Eye (tissue), 1 donor: ENCODE measurements around the gene USP17L20.
"Not testable (repeated sequence)": the region's sequence is repeated elsewhere in the genome, so short reads cannot be mapped to it uniquely, and the experiment has no call there.

Source experiments
- DNase-seq: peaks from one replicate; pipeline ENCODE4 v3.0.0-alpha.2; 2015

USP17L20 gene

GRCh38 chr4:9257824-9258223, at the start of gene USP17L20:
Gene USP17L20, plus strand, starts transcription at chr4:9258124. Its CDS starts 0 bp downstream, at chr4:9258124.
- not testable (repeated sequence) for DNase-seq

- DNase-seq, result not testable (repeated sequence)
These were observed 47.6 kb upstream of the USP17L20 start, which contains the start of gene USP17L10 for GRCh38 chr4:9210357-9210756. Gene USP17L10, plus strand, starts transcription at chr4:9210657. Its CDS starts 0 bp downstream, at chr4:9210657.

GRCh38 chr4:9214701-9215100, 43.2 kb upstream of the USP17L20 start:
- not testable (repeated sequence) for DNase-seq

GRCh38 chr4:9215105-9215504, 42.8 kb upstream of the USP17L20 start, which contains the start of gene USP17L11:
Gene USP17L11, plus strand, starts transcription at chr4:9215405. Its CDS starts 0 bp downstream, at chr4:9215405.
- not testable (repeated sequence) for DNase-seq

GRCh38 chr4:9219852-9220251, 38.1 kb upstream of the USP17L20 start, which contains the start of gene USP17L12:
Gene USP17L12, plus strand, starts transcription at chr4:9220152. Its CDS starts 0 bp downstream, at chr4:9220152.
- DNase-seq, result not testable (repeated sequence)

- not testable (repeated sequence) for DNase-seq
These were observed 33.3 kb upstream of the USP17L20 start, which contains the start of gene USP17L13 for GRCh38 chr4:9224596-9224995. Gene USP17L13, plus strand, starts transcription at chr4:9224896. Its CDS starts 0 bp downstream, at chr4:9224896.

- DNase-seq, result not testable (repeated sequence)
These were observed 27.7 kb upstream of the USP17L20 start for GRCh38 chr4:9230249-9230648.

GRCh38 chr4:9234085-9234484, 23.8 kb upstream of the USP17L20 start, which contains the start of gene USP17L15:
Gene USP17L15, plus strand, starts transcription at chr4:9234385. Its CDS starts 0 bp downstream, at chr4:9234385.
- DNase-seq, result not testable (repeated sequence)

- DNase-seq, result not testable (repeated sequence)
These were observed 19.5 kb upstream of the USP17L20 start for GRCh38 chr4:9238461-9238860.

- not testable (repeated sequence) for DNase-seq
These were observed 14.3 kb upstream of the USP17L20 start, which contains the start of gene USP17L17 for GRCh38 chr4:9243579-9243978. Gene USP17L17, plus strand, starts transcription at chr4:9243879. Its CDS starts 0 bp downstream, at chr4:9243879.

- not testable (repeated sequence) for DNase-seq
These were observed 9.8 kb upstream of the USP17L20 start, which contains the start of gene USP17L18 for GRCh38 chr4:9247953-9248680. Gene USP17L18, plus strand, starts transcription at chr4:9248630. Its CDS starts 0 bp downstream, at chr4:9248630.

- DNase-seq, result not testable (repeated sequence)
These were observed 4.8 kb upstream of the USP17L20 start, which contains the start of gene USP17L19 for GRCh38 chr4:9253078-9253477. Gene USP17L19, plus strand, starts transcription at chr4:9253378. Its CDS starts 0 bp downstream, at chr4:9253378.

GRCh38 chr4:9262572-9262971, 4.6 kb downstream of the USP17L20 start, which contains the start of gene USP17L21:
Gene USP17L21, plus strand, starts transcription at chr4:9262872. Its CDS starts 0 bp downstream, at chr4:9262872.
- DNase-seq, result not testable (repeated sequence)

- DNase-seq, result not testable (repeated sequence)
These were observed 9.4 kb downstream of the USP17L20 start, which contains the start of gene USP17L22 for GRCh38 chr4:9267319-9267718. Gene USP17L22, plus strand, starts transcription at chr4:9267619. Its CDS starts 0 bp downstream, at chr4:9267619.

GRCh38 chr4:9271719-9272118, 13.8 kb downstream of the USP17L20 start:
- DNase-seq, result not testable (repeated sequence)
